Glomerular endothelial cell (primary cell): Measurements from ENCODE around the gene HTR4. TPM values are rescaled to one million over a fixed set of nuclear protein-coding genes. Genes with fewer than 3 reads are reported as not detected.
A peak's percentile ranks its signal among the peaks of the same experiment; 100 is the strongest.

Source experiments
- DNase-seq: peaks from one replicate; pipeline ENCODE4 v3.0.0-alpha.2; 2011; ENCODE audit warnings: low read depth, low spot score; ENCODE audit errors: extremely low read depth
- total RNA-seq: library from RNA; depleted of rRNA; stranded (reverse); fragments of >200 nt; gene quantifications from 2 replicates; pipeline ENCODE4 v1.2.3, GENCODE V29; 2015

The HTR4 gene
- total RNA-seq, 1 donor from 2014 or later, result not detected

- no peak for DNase-seq
These were observed 208.7 kb downstream of the HTR4 start for GRCh38 chr5:148445578-148445977.

GRCh38 chr5:148443998-148444397, 210.3 kb downstream of the HTR4 start:
- DNase-seq, result peak; percentile 50

- no peak for DNase-seq
These were observed 211.1 kb downstream of the HTR4 start for GRCh38 chr5:148443241-148443640.

- no peak for DNase-seq
These were observed 215.4 kb downstream of the HTR4 start for GRCh38 chr5:148438933-148439332.

- no peak for DNase-seq
These were observed 217.1 kb downstream of the HTR4 start for GRCh38 chr5:148437249-148437648.

GRCh38 chr5:148436029-148436428, 218.3 kb downstream of the HTR4 start:
- DNase-seq, result no peak

GRCh38 chr5:148433826-148434225, 220.5 kb downstream of the HTR4 start:
- DNase-seq, result no peak

Other genes starting within 250 kb of the HTR4 start
- 0.70 and 2.5 TPM in 2 replicates for gene ADRB2, start 172.1 kb upstream of the HTR4 start, total RNA-seq